GM12878 (cell line): ENCODE results near the gene STK16. TPM values are rescaled to one million over a fixed set of nuclear protein-coding genes. Genes with fewer than 3 reads are reported as not detected.

ENCODE experiments used
- ATAC-seq: fragments of 200-7000 bp; cut with Tn5 transposase; 3 replicates; pipeline ENCODE4 v1.9.1; 2020; ENCODE audit warnings: mild to moderate bottlenecking, moderate library complexity
- BruUV-seq: library from RNA; stranded (reverse); fragments of 400-500 nt; replicated peaks from 2 replicates; lab custom pipeline; 2021; lab: Mats Ljungman, UMichigan
- CTCF ChIA-PET: fragments of 300-600 bp; sonication (Branson Sonifier 250); formaldehyde crosslinking; extraction: SDS; loops from one replicate; lab custom pipeline; 2021; ENCODE audit warnings: inconsistent platforms; lab: Yijun Ruan, JAX
- POLR2A ChIA-PET: fragments of 350-600 bp; formaldehyde crosslinking; extraction: SDS; loops from one replicate; lab custom pipeline; 2021; ENCODE audit warnings: inconsistent platforms; lab: Charles Lee
- RAD21 ChIA-PET: fragments of 300-600 bp; sonication (Branson Sonifier 250); formaldehyde crosslinking; loops from one replicate; lab custom pipeline; 2023; ENCODE audit warnings: antibody characterized with exemption; ENCODE audit not compliant: unreplicated experiment; lab: Charles Lee
- SMC1A ChIA-PET: fragments of 300-600 bp; sonication (Branson Sonifier 250); formaldehyde crosslinking; loops from one replicate; lab custom pipeline; 2023; ENCODE audit not compliant: unreplicated experiment, uncharacterized antibody; lab: Charles Lee
- DNase-seq: peaks from one replicate; pipeline ENCODE4 v3.0.0-alpha.2; 2011; ENCODE audit warnings: low read depth, low spot score
- FAIRE-seq: peaks from 3 replicates; lab custom pipeline; 2011; peaks lifted over from hg19 to GRCh38; lab: Jason Lieb, UNC
- H2AFZ ChIP-seq: 2 replicates; pipeline ENCODE4 v1.6.0; 2011; ENCODE audit warnings: low read depth, low read length, control low read depth; ENCODE audit not compliant: control insufficient read depth
- H3K27ac ChIP-seq: 2 replicates; pipeline ENCODE4 v1.5.1; 2011; ENCODE audit warnings: control low read depth; ENCODE audit not compliant: control insufficient read depth, insufficient read depth
- H3K27me3 ChIP-seq, 2 experiments: replicated peaks in 1 of 2; 2 replicates each; pipeline versions ENCODE4 v1.6.0 to v1.6.1; 2011; ENCODE audit warnings: low read length in 1 of 2; ENCODE audit not compliant: control insufficient read depth in 2 of 2, insufficient read depth in 2 of 2
- H3K36me3 ChIP-seq, 2 experiments: 2 replicates each; pipeline ENCODE4 v1.5.1; 2011; ENCODE audit warnings: low read length in 1 of 2; ENCODE audit not compliant: control insufficient read depth in 2 of 2, insufficient read depth in 2 of 2
- H3K4me1 ChIP-seq: 2 replicates; pipeline ENCODE4 v1.6.1; 2011; ENCODE audit warnings: mild to moderate bottlenecking, low read length, moderate library complexity, mixed read lengths; ENCODE audit not compliant: control insufficient read depth, insufficient read depth
- H3K4me2 ChIP-seq: 2 replicates; pipeline ENCODE4 v1.6.0; 2011; ENCODE audit warnings: control low read depth; ENCODE audit not compliant: control insufficient read depth, insufficient read depth
- H3K4me3 ChIP-seq: fragments of 200-600 bp; sonication (generic); 2 replicates; pipeline ENCODE4 v1.5.1; 2016
- H3K79me2 ChIP-seq: 2 replicates; pipeline ENCODE4 v1.6.0; 2011; ENCODE audit warnings: low read length; ENCODE audit not compliant: control insufficient read depth, insufficient read depth
- H3K9ac ChIP-seq: 2 replicates; pipeline ENCODE4 v1.8.0; 2011; ENCODE audit warnings: low read length, control low read depth, mixed read lengths; ENCODE audit not compliant: control insufficient read depth, insufficient read depth
- H3K9me3 ChIP-seq: replicated peaks from 3 replicates; pipeline ENCODE4 v1.5.1; 2011; ENCODE audit warnings: mild to moderate bottlenecking, low read length; ENCODE audit not compliant: control insufficient read depth, insufficient read depth
- H4K20me1 ChIP-seq: 2 replicates; pipeline ENCODE4 v1.6.0; 2011; ENCODE audit not compliant: control insufficient read depth, insufficient read depth
- MEF2B ChIP-seq: fragments of 450-650 bp; IDR thresholded peaks from 2 replicates; pipeline ENCODE4 v1.6.1; 2018; ENCODE audit warnings: mild to moderate bottlenecking, moderate library complexity; ENCODE audit not compliant: partially characterized antibody, poor library complexity, severe bottlenecking
- SPI1 ChIP-seq: IDR thresholded peaks from 2 replicates; pipeline ENCODE4 v1.6.1; 2011; ENCODE audit warnings: low read depth, mild to moderate bottlenecking, low read length, moderate library complexity, borderline replicate concordance; ENCODE audit not compliant: insufficient read depth
- WGBS: methylation state at CpG from one replicate; pipeline ENCODE4 v1.1.6; 2016; ENCODE audit warnings: low lambda C conversion rate; ENCODE audit not compliant: insufficient replicate concordance, insufficient coverage; ENCODE audit errors: missing lambda C conversion rate; 5-methylcytosine and 5-hydroxymethylcytosine counted together
- in situ Hi-C: fragments of 300-500 bp; cut with MboI; formaldehyde crosslinking; loops from 9 replicates; pipeline ENCODE4 v1.14.3; 2018; ENCODE audit warnings: mixed read lengths
- intact Hi-C: fragments of 100-400 bp; cut with micrococcal nuclease; formaldehyde crosslinking; loops from one replicate; pipeline ENCODE4 v1.14.2; 2022; ENCODE audit not compliant: unreplicated experiment
- polyA plus RNA-seq, 11 experiments: library from polyadenylated mRNA; depleted of rRNA in 4 of 11; unstranded in 6 of 11; stranded (reverse) in 5 of 11; fragments of >200 nt; fragmentation: Nextera tagmentation in 4 of 11; fragmentation: Illumina TruSeq in 1 of 11; extraction: Ambion mirVana in 4 of 11; extraction: Trizol in 1 of 11; gene quantifications; 1 replicate in 1 of 11; 2 replicates in 10 of 11; pipeline versions ENCODE4 v1.2.1 to v1.2.3, GENCODE V29; 2011 to 2016; ENCODE audit warnings: inconsistent platforms in 2 of 11, missing spikeins in 2 of 11, low read depth in 1 of 11
- total RNA-seq, 4 experiments: library from RNA; depleted of rRNA in 3 of 4; stranded (reverse); fragments of >200 nt in 3 of 4; fragmentation: Illumina TruSeq in 1 of 4; extraction: Trizol in 1 of 4; gene quantifications; 2 replicates each; pipeline versions ENCODE4 v1.2.1 to v1.2.3, GENCODE V29; 2013 to 2021

STK16 gene
- total and polyA plus RNA-seq, 10 of the 15 experiments (the other 5 are each of a cell fraction or from before 2014, with no cell fraction given), result 4.3 to 50.1 (median 17.9) TPM

DNA sequence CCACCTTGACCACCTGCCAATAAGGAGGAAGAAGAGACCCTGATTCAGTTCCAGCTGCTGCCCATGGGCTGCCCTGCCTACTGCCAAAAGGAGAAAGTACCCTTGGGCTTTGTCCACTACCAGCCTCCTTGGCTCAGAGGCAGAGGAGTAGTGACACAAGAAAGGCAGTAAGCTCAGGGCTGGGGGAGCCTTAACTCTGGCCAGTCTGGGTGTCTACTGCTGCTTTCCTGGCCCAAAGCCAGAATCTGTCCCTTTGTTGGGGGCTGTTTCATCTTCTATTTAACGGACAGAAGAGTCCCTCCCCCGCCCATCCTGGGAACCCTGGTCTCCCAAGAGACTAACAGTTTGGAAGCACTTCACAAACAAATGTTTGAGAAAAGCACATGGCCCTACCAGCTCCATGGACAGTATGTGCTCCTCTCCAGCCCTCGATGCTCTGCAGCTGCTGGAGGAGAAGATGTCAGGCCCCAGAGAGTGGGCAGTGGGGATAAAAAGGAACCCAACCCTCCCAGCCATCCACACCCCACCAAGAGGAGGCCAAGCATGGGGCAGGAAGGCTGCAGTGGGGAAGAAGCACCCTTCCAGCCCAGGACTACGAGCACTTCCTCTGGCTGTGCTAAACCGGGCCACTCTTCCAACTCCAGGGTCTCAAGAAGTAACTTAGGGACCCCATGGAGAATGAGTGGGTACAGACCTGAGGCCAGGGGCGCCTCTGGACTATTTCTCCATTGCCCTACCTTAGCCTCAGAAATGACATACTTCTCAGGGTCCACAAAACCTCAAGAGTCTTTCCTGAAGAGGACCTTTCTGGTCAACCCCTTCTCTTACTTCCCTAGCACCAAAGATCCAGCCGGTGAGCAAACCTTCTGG lies 17.0 kb upstream of the STK16 start:
- Histone ChIP-seq H3K4me3 (peak overlapping the region; percentile 97), H4K20me1 (no peaks in the 10 kb centered on the region), H3K4me1 (peaks cover 15% of the 10 kb centered on the region), H3K9me3 (no peaks in the 10 kb centered on the region), H3K27me3 (no peaks in the 10 kb centered on the region), H3K9ac (peak overlapping the region; percentile 92), H2AFZ (no peak overlapping the region), H3K4me2 (peak overlapping the region; percentile 38), H3K27ac (peak overlapping the region; percentile 87)
- ATAC-seq, result no peak
- 28% methylated on average over 7 of the region's 7 CpGs for WGBS
- POLR2A ChIA-PET, result interaction anchor here (0.6 to 3.5 kb wide), 17 partner anchors 8 to 343 kb away, joined by 3 to 45 read pairs (median 4); partner anchors contain the start of genes ABCB6, DNAJB2, DNPEP and GLB1L
- no TSS peak for BruUV-seq
- CTCF ChIA-PET, result interaction anchor here (0.7 to 2.8 kb wide), 8 partner anchors 9 to 898 kb away, joined by 3 to 16 read pairs (median 7); partner anchors contain the start of gene ABCB6
- SMC1A ChIA-PET, result interaction anchor here (0.8 to 2.7 kb wide), 8 partner anchors 9 to 69 kb away, joined by 3 to 22 read pairs (median 8); partner anchors contain the start of genes ABCB6, GLB1L, STK16 and TUBA4B
- intact Hi-C loops, result loop anchor here (2.0 kb wide), 1 partner anchor 25 kb away; the partner anchor contains the start of genes TUBA4A and TUBA4B
- in situ Hi-C loops, result no loop called here
- RAD21 ChIA-PET, result interaction anchor here (0.5 to 2.6 kb wide), 11 partner anchors 10 to 67 kb away, joined by 3 to 13 read pairs (median 4); partner anchors contain the start of genes ABCB6 and TUBA4A
- no peak for TF ChIP-seq MEF2B
- 0 out of 2 replicates have a peak, but pooled peaks have one; percentile 8 for TF ChIP-seq SPI1
- TF ChIP-seq, all 136 proteins: peak for 1
- FAIRE-seq, result no peak
- peaks cover 4 to 28% of the 10 kb centered on the region in 2 experiments for H3K36me3 ChIP-seq
- DNase-seq, result no peak
- peaks cover 44% of the 10 kb centered on the region for H3K79me2 ChIP-seq
